ENCODE results near the gene TIMD4. TPM values are rescaled to one million over a fixed set of nuclear protein-coding genes. Genes with fewer than 3 reads are reported as not detected.

Gene TIMD4
- total RNA-seq, 6 experiments from 2014 or later, result not detected

DNA sequence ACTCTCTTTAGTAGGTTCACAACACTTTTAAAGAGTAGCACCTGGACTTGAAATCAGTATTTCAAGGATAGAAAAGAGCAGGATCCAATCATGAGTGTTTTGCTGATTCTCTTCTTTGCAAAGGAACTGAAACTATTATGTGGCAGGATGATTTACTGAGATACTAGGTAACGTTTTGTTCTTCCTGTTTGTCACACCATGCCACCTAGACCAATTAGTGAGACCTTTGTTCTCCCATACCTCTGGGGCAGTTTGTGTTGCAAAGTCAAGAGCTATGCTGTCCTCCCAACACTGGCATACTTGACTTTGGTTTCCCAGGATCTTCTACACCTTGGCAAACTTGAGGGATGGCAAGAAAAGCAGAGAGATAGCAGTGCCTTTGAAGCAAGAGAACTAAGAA, 69.5 kb downstream of the TIMD4 start:
- H3K4me3 Mint-ChIP-seq, result no peak overlapping the region
- no peak for TF ChIP-seq CTCF (IDR thresholded peaks at IDR 0.05)
- no peaks in the 10 kb centered on the region for H3K27me3 Mint-ChIP-seq (ENCODE audit: insufficient read depth)
- no peak for DNase-seq
- H3K4me1 Mint-ChIP-seq (ENCODE audit: low read depth), result no peaks in the 10 kb centered on the region
- H3K9me3 Mint-ChIP-seq, result peaks cover 33% of the 10 kb centered on the region
- no peak overlapping the region for H3K27ac Mint-ChIP-seq
- no peaks in the 10 kb centered on the region for H3K36me3 Mint-ChIP-seq (ENCODE audit: low read depth)

GRCh38 chr5:156892864-156893263, 70.2 kb downstream of the TIMD4 start:
- Mint-ChIP-seq H3K4me1 (ENCODE audit: low read depth) (no peaks in the 10 kb centered on the region), H3K36me3 (ENCODE audit: low read depth) (no peaks in the 10 kb centered on the region), H3K9me3 (peaks cover 30% of the 10 kb centered on the region), H3K4me3 (no peak overlapping the region), H3K27me3 (ENCODE audit: insufficient read depth) (no peaks in the 10 kb centered on the region), H3K27ac (no peak overlapping the region)
- TF ChIP-seq CTCF (IDR thresholded peaks at IDR 0.05), result no peak
- DNase-seq, result no peak

DNA sequence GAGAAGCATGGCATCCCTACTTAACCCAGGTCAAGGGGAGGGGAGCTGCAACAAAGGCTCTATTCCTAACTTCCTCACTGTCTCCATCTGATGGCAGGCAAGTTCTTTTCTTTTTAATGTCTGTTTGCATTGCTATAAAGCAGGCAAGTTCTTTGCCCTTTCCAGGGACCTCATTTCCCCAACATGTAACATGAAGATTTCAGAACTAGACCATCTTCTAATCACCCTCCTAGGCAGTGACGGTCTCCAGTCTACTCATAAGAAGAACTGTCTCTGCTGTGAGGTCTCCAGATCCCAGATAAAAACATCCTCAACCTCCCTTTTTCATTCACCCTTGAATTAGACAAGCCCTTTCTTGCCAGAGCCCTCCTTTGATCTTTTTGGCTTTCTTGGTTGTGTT, 70.8 kb downstream of the TIMD4 start:
- no peaks in the 10 kb centered on the region for H3K4me1 Mint-ChIP-seq (ENCODE audit: low read depth)

DNA sequence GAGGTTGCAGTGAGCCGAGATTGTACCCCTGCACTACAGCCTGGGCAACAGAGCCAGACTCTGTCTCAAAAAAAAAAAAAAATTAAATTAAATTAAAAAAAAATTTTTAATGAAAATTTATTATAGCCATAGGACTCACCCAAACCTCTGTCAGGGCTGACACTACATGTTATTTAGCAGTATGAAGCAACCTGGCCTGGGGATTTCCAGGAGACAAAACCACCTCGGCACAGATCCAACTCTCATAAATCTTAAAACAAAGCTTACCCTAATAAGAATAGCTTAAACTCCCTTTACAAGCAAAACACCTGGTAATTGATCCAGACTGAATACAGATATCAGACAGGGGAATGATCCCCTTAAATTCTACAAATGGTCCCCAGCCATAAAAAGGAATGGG, 74.5 kb downstream of the TIMD4 start:
- no peak for TF ChIP-seq CTCF (IDR thresholded peaks at IDR 0.05)
- Mint-ChIP-seq H3K4me3 (no peak overlapping the region), H3K4me1 (ENCODE audit: low read depth) (no peaks in the 10 kb centered on the region), H3K27me3 (ENCODE audit: insufficient read depth) (no peaks in the 10 kb centered on the region), H3K9me3 (peaks cover 47% of the 10 kb centered on the region), H3K27ac (no peak overlapping the region), H3K36me3 (ENCODE audit: low read depth) (no peaks in the 10 kb centered on the region)
- DNase-seq, result no peak

More for the DNA sequence above, 70.8 kb downstream of the TIMD4 start:
- H3K4me3 Mint-ChIP-seq, result no peak overlapping the region
- DNase-seq, result no peak
- no peaks in the 10 kb centered on the region for H3K27me3 Mint-ChIP-seq (ENCODE audit: insufficient read depth)
- H3K36me3 Mint-ChIP-seq (ENCODE audit: low read depth), result no peaks in the 10 kb centered on the region
- H3K27ac Mint-ChIP-seq, result no peak overlapping the region
- TF ChIP-seq CTCF (IDR thresholded peaks at IDR 0.05), result no peak
- H3K9me3 Mint-ChIP-seq, result peaks cover 35% of the 10 kb centered on the region

GRCh38 chr5:156883316-156883875, 79.6 kb downstream of the TIMD4 start:
- no peaks in the 10 kb centered on the region for H3K4me1 Mint-ChIP-seq (ENCODE audit: low read depth)
- no peaks in the 10 kb centered on the region for H3K27me3 Mint-ChIP-seq (ENCODE audit: insufficient read depth)
- peaks cover 59% of the 10 kb centered on the region for H3K9me3 Mint-ChIP-seq
- no peak overlapping the region for H3K4me3 Mint-ChIP-seq
- H3K36me3 Mint-ChIP-seq (ENCODE audit: low read depth), result no peaks in the 10 kb centered on the region
- no peak overlapping the region for H3K27ac Mint-ChIP-seq
- no peak for TF ChIP-seq CTCF (IDR thresholded peaks at IDR 0.05)
- no peak for DNase-seq
